Measurements from ENCODE around the gene NRIP3. TPM values are rescaled to one million over a fixed set of nuclear protein-coding genes. Genes with fewer than 3 reads are reported as not detected.
"Not testable (repeated sequence)": the region's sequence is repeated elsewhere in the genome, so short reads cannot be mapped to it uniquely, and the experiment has no call there.

Gene NRIP3
- total RNA-seq, 1 donor from 2014 or later: 24.9 TPM

DNA sequence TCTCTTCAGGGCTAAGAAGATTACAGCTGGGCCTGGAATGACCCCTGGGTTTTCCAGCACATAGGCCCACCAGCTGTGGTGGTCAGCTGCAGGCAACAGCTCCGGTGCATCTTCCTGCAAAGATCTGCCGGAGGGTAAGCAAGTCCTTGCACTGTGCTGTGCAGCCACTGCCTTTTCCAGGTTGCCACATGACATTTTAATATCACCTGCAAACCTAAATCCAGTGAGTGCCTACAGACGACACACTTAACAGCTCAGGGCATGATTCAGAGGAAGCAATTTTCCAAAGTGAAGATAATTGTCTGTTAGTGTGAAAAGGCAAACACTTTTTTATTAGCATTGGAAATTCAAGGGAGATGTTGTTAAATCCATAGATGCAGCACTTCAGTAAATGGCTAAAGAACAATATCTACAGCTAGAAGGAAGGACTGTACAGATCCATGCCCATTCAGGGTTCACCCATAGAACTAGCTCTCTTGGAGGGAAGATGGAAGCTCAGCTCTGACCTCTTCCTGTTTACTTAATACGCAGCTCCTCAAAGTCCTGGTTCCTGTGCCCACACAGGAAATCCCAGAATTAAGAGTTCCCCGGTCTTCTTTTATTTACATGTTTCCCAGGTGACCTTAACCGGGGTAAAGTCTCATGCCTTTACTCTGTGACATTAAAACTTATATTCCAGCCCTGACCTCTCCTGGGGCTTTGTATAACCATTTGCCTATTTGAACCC is 13.3 kb upstream of the NRIP3 start:
- no peak for FAIRE-seq
- no peak for DNase-seq (ENCODE audit: low spot score in 2 of 2)

DNA sequence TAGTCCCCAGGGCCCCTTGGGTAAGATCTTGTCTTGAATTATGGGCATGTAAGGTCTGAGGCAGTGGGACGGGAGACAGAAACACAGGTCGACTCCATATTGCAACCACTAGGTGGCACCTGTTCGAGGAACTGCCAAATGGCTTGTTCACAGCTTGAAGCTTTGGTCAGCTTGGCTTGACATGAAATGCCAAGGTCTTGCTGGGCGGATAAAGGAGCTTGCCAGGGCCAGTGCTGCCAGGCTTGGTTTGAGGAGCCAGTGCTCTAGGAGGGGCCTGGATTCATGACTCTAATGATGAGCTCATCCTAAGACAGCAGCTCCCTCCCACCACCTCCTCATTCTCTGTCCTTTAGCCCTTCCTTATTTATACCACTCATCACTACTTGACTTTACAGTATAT is 11.9 kb upstream of the NRIP3 start:
- DNase-seq (ENCODE audit: low spot score in 2 of 2) (peak in 1 of 2 donors; percentile 63), FAIRE-seq (no peak)

GRCh38 chr11:9014826-9015225 is 11.0 kb upstream of the NRIP3 start:
- FAIRE-seq: no peak
- no peak for DNase-seq (ENCODE audit: low spot score in 2 of 2)

DNA sequence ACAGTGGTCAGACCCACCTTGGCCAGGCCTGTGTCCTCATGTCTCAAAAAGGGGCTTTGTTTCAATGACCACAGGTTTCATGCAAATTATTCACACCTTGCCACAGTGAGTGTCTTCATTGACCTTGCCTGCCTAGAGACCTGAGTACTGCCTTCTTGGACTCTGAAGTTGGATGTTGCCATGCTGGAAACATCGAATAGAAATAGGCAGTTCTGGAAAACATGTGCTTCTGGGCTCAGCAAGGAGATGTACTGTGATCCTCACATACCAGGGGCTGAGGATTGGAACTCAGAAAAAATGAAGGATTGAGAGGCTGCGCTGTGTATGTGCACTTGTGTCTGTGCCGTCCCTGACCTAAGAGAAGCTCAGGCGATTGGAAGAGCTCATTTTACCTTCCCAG is 9.6 kb upstream of the NRIP3 start:
- DNase-seq (ENCODE audit: low spot score in 2 of 2): no peak
- FAIRE-seq: no peak

DNA sequence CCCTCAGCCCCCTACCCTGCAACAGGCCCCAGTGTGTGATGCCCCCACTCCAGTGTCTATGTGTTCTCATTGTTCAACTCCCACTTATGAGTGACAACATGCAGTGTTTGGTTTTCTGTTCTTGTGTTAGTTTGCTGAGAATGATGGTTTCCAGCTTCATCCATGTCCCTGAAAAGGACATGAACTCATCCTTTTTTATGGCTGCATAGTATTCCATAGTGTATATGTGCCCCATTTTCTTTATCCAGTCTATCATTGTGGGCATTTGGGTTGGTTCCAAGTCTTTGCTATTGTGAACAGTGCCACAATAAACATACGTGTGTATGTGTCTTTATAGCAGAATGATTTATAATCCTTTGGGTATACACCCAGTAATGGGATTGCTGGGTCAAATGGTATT is 5.7 kb upstream of the NRIP3 start:
- not testable (repeated sequence) for DNase-seq (ENCODE audit: low spot score in 2 of 2); FAIRE-seq

GRCh38 chr11:9008661-9009060 is 4.9 kb upstream of the NRIP3 start:
- FAIRE-seq: no peak
- no peak for DNase-seq (ENCODE audit: low spot score in 2 of 2)

DNA sequence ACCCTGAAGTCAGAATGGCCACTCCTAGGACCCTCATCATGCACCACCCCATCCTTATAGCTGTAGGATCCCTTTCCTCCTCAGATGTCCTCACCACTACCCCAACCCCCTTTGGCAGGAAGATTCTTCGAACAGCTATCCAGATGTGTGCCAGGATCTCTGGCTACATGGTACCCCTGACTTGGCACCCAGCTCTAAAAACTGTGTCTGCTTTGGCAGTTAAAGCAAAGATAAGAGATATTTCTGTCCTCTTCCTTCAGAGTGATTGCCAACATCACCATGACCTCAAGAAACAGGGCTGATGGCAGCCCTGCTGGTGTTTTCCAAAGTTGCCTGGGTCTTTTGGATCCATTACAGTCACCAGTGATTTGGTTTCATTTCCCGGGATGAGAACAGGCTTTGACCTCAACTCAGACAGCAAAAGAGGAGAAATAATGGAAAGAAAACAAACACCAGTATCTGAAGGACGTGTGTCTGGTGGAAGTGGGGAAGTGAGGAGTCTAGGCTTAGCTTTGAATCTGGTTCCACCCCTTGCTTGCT is 4.3 kb upstream of the NRIP3 start:
- FAIRE-seq: no peak
- DNase-seq (ENCODE audit: low spot score in 2 of 2): no peak

- no peak for FAIRE-seq
- no peak for DNase-seq (ENCODE audit: low spot score in 2 of 2)
Measured at GRCh38 chr11:9005087-9005486, 1.3 kb upstream of the NRIP3 start.

- peak in 1 of 2 donors; percentile 37 for DNase-seq (ENCODE audit: low spot score in 2 of 2)
Measured at GRCh38 chr11:9004183-9004926, 554 bp upstream of the NRIP3 start.

DNA sequence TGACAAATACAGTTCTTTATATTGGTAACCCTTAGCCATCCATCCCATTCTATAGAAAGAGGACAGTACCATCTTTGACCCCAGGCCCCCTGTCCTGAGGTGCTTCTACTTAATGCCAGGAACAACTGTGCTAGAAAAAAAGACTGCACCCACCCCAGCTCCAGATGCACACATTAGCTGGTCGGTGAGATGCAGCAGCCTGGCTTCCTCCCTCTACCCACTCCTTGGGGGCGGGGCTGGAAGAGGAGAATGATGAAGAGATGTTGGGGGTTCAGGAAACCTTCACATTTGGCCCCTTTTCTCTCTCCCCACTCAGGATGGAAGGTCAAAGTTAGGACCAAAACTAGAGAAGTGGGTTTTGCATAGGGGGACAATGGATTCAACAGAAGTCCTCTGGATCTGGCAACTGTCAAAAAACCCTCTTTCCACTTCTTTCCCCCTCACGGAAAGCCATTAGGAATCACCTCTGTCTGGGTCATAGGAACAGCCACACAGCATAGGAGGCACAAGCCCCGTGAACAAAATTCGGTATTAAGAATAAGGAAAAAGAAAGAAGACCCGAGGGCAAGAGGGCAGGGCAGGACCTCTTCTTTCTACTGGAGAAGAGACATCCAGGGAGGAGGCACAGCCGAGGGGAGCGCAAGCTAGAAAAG is 755 bp downstream of the NRIP3 start:
- DNase-seq (ENCODE audit: low spot score in 2 of 2): no peak
- no peak for FAIRE-seq

More at GRCh38 chr11:9004183-9004926, 554 bp upstream of the NRIP3 start:
- no peak for FAIRE-seq

- DNase-seq (ENCODE audit: low spot score in 2 of 2) (no peak), FAIRE-seq (no peak)
Measured at GRCh38 chr11:9001736-9002135, 2.1 kb downstream of the NRIP3 start.

GRCh38 chr11:8998017-8998416 is 5.8 kb downstream of the NRIP3 start:
- no peak for FAIRE-seq
- no peak for DNase-seq (ENCODE audit: low spot score in 2 of 2)

DNA sequence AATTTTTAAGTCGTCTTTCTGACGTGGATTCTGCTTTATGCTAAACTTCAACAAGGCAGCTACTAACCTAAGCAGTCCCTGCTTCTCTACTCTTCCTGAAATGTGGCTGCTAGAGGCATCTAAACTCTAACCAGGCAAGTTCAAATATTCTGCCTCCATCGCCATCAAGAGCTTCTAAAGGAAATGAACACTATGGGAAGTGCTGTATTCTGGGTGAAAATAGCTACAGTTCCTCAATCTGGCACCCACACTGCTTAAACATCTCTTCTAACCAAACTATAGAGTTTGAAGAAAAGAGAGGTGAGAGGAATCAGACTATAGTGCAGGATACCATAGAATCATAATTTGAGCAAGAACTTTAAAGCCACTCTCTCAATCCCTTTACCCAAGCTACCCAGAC is 6.3 kb downstream of the NRIP3 start:
- FAIRE-seq: no peak

DNA sequence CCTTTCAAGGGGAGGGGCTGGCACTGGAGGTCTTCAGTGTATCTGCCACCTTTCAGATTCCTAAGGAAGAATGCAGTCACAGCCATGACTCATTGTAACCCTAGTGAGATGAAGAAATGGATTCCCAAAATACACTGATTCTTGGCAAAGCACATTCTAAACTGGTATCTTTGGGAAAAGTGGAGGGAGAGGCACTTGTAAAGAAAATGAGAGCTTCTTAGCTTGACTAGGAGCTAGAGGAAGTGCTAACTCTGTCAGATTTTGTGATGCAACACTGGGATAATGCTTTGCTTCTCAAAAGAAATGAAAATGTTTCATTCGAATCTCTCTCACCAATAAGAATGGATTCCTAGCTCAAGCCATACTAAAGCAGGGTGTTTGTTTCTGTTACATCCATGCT is 14.3 kb downstream of the NRIP3 start:
- peak in 1 of 2 donors; percentile 24 for DNase-seq (ENCODE audit: low spot score in 2 of 2)
- FAIRE-seq: no peak

More for the DNA sequence above, 6.3 kb downstream of the NRIP3 start:
- no peak for DNase-seq (ENCODE audit: low spot score in 2 of 2)

DNA sequence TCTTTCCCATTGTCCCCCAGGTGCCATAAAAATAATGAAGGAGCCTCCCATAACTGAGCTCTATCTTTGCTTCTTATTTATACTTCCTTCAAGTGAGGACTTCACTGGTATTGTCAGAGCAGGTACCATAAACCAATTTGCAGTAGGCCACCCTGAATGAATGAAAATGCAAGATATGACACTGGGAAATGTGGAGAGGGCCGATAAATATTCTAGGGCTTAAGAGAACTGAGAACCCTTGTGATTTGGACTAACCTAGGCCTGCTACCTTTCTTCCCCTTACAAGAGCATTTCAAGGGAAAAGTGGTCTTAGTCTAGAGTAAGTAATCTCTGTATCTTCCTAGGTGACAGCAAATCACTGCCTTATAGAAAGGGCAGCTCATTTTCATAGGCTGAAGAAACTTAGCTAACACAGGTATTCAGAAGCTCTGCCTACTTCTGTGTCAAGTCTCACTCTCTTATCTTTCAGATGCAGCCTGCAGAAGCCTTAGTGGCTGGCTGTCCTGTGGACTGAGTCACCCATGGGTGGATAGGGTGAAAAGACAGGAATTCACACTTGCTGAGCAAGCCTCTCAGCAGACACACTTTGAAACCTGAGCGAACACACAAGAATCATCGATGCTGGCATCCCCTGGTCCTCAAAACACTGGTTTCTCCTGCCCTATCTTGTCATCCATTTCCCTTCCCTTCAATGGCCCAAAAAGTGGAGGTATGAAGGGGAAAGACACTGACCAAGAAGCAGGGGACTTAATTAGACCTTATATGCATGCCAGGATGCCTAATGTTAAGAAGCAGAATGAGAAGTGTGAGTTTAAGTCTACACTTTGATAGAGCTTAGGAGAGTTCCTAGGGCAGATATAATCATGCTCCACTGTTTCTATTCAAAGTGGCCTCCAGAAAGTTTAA is 15.2 kb downstream of the NRIP3 start:
- DNase-seq (ENCODE audit: low spot score in 2 of 2) (no peak), FAIRE-seq (no peak)

- no peak for DNase-seq (ENCODE audit: low spot score in 2 of 2)
- FAIRE-seq: no peak
Measured at GRCh38 chr11:8987446-8987845, 16.4 kb downstream of the NRIP3 start.

DNA sequence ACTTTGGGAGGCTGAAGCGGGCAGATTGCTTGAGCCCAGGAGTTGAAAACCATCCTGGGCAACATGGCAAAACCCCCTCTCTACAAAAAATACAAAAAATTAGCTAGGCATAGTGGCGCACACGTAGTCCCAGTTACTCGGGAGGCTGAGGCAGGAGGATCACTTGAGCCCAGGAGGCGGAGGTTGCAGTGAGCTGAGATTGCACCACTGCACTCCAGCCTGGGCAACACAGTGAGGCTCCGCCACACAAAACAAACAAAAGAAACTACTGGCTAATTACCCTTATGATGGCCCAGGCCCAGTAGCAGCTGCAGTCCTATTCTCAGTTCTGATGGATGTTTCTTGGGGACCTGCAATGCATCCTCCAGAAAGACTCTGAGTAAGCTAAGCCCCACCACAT is 17.0 kb downstream of the NRIP3 start:
- DNase-seq (ENCODE audit: low spot score in 2 of 2); FAIRE-seq: not testable (repeated sequence)

- FAIRE-seq (no peak), DNase-seq (ENCODE audit: low spot score in 2 of 2) (no peak)
Measured at GRCh38 chr11:8985462-8985861, 18.3 kb downstream of the NRIP3 start.

DNA sequence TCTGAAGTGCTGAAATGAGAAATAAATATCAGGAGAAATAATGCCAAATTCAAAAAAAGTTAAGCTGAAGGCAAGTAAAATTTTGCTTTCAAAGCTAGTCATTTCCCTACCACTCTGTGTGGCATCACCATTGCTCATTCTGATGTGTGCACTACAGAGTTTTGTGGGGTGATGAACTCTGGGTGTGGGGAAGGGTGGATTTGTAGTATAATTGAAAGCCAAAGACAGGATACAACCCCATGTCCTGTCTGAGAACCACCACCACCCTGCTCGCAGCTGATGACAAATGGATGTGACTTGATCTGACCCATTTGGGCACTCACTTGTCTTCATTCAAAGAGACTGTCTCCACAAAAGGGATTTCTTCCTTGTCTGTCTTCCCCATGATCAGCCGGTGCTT is 20.2 kb downstream of the NRIP3 start:
- FAIRE-seq: no peak

GRCh38 chr11:8980485-8980884 is 23.3 kb downstream of the NRIP3 start:
- DNase-seq (ENCODE audit: low spot score in 2 of 2): no peak

More for the DNA sequence above, 20.2 kb downstream of the NRIP3 start:
- DNase-seq (ENCODE audit: low spot score in 2 of 2): no peak

More at GRCh38 chr11:8980485-8980884, 23.3 kb downstream of the NRIP3 start:
- no peak for FAIRE-seq

Data from frontal cortex (tissue), 4 donors.